ENCODE measurements around the gene SCD5. TPM values are rescaled to one million over a fixed set of nuclear protein-coding genes. Genes with fewer than 3 reads are reported as not detected.

Gene SCD5
- total RNA-seq, 1 donor from 2014 or later: 23.9 TPM

DNA sequence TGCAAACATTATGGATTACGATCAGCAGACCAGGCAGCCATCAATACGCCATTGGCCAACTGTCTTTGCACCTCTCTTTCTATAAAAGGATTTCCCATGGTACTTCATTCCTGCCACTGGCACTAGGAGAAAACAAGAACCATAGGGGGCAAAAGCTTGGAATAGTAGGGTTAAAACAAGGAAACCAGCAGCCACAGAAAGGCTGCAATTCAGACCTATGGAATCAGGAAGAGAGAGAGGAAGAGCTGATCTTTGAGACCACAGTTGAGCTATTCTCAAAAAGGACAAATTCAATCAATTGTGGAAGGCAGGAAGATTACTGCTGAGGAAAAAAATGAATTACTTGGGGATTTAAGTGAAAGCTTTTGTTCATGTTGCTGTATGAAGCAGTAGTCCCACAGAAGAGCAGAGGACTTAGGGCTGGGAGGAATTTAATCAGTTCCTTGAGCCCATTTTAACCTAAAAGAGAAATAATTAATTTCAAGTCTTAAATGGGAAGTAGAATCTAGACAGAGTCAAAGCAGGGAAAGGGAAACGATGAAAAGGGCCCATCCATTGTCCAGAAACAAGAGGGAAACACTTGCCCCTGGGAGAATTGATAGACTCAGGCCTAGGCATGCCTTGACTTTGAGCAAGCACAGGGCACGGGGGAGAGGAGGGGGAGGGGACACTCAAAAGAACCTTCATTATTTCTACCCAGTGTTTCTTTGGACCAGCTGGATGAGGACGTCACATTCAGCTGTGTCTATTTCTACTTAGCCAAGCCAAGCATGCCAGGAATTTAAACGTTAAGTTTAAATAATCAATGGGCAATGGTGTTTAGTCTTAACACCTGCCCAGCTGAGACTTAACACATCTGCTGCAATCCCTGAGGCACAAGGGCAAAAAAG is 50.7 kb downstream of the SCD5 start:
- TF ChIP-seq, protein P1, sequence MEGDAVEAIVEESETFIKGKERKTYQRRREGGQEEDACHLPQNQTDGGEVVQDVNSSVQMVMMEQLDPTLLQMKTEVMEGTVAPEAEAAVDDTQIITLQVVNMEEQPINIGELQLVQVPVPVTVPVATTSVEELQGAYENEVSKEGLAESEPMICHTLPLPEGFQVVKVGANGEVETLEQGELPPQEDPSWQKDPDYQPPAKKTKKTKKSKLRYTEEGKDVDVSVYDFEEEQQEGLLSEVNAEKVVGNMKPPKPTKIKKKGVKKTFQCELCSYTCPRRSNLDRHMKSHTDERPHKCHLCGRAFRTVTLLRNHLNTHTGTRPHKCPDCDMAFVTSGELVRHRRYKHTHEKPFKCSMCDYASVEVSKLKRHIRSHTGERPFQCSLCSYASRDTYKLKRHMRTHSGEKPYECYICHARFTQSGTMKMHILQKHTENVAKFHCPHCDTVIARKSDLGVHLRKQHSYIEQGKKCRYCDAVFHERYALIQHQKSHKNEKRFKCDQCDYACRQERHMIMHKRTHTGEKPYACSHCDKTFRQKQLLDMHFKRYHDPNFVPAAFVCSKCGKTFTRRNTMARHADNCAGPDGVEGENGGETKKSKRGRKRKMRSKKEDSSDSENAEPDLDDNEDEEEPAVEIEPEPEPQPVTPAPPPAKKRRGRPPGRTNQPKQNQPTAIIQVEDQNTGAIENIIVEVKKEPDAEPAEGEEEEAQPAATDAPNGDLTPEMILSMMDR (IDR thresholded peaks at IDR 0.05): no peak
- no peak for DNase-seq (ENCODE audit: extremely low spot score, unreplicated experiment)
- Mint-ChIP-seq H3K27ac (ENCODE audit: unreplicated experiment) (peak overlapping the region; percentile 41), H3K9me3 (ENCODE audit: unreplicated experiment) (no peaks in the 10 kb centered on the region), H3K4me3 (ENCODE audit: unreplicated experiment) (peak overlapping the region; percentile 5), H3K36me3 (ENCODE audit: unreplicated experiment) (no peaks in the 10 kb centered on the region), H3K27me3 (ENCODE audit: unreplicated experiment) (no peaks in the 10 kb centered on the region), H3K4me1 (ENCODE audit: unreplicated experiment) (peaks cover 66% of the 10 kb centered on the region)

DNA sequence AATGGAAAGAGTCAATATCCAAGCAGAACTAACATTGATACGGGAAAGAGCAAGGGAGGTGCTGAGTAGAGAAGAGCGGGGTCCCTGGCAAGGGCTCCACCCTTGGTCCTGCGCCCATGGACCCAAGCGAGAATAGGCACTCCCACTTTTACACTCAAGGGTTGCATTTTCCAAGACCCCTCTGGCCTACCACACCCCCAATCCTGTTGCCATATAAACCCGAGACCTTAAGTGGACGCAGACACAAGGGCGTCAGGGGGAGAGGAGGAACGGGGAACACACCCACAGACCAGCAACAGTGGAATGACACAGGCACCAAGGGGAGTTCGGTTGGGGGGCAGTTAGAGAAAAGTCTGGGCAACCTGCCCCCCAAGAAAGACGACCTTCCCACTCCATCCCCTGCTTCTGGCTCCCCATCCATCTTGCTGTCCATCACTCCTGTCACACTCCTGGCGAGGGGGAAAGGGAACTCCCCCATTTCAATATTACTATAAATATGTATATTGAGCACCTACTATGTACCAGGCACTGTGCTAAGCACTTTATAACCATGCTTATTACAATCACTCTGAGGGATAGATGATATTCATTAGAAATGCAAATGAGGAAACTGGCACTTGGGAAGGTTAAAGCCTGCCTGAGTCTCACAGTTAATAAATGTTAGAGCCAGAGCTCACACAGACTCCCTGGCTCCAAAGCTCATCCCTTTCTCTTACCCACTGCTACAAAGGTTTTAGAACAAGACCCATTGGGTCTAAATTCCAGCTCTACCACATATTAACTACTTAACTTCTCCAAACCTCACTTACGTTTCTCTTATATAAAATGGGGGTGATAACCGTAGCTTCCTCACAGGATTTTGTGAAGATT is 51.7 kb downstream of the SCD5 start:
- no peak for DNase-seq (ENCODE audit: extremely low spot score, unreplicated experiment)
- Mint-ChIP-seq H3K4me1 (ENCODE audit: unreplicated experiment) (peaks cover 57% of the 10 kb centered on the region), H3K9me3 (ENCODE audit: unreplicated experiment) (no peaks in the 10 kb centered on the region), H3K36me3 (ENCODE audit: unreplicated experiment) (no peaks in the 10 kb centered on the region), H3K4me3 (ENCODE audit: unreplicated experiment) (no peak overlapping the region), H3K27me3 (ENCODE audit: unreplicated experiment) (no peaks in the 10 kb centered on the region), H3K27ac (ENCODE audit: unreplicated experiment) (no peak overlapping the region)
- TF ChIP-seq, protein P1 (IDR thresholded peaks at IDR 0.05): no peak

DNA sequence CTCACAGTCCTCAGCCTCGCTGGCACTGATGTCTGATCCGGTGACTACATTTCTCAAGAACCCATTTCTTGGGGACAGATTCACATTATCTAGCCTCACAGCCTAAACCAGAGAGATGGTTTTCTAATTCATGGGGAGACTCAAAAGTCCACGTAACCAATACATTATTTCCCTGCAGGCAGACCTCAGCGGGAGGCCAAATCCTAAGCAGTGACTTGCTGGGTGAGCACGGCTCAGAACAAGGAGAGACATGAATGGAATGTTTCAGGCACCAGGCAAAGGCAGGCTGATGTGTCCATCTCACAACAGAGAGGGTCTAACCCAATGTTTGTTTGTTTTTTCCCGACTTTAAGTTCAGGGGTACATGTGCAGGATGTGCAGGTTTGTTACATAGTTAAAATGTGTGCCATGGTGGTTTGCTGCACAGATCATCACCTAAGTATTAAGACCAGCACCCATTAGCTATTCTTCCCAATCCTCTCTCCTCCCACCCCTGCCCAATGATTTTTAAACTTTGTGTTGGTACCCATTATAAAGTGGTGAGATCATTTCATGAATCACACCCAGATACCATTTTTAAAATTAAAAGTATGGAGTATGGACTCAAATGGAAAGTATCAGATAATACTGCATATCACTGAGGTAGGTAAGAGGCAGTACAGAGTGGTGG is 53.3 kb downstream of the SCD5 start:
- Mint-ChIP-seq H3K9me3 (ENCODE audit: unreplicated experiment) (no peaks in the 10 kb centered on the region), H3K4me3 (ENCODE audit: unreplicated experiment) (peak overlapping the region; percentile 14), H3K36me3 (ENCODE audit: unreplicated experiment) (peaks cover 4% of the 10 kb centered on the region), H3K27me3 (ENCODE audit: unreplicated experiment) (no peaks in the 10 kb centered on the region), H3K4me1 (ENCODE audit: unreplicated experiment) (peaks cover 41% of the 10 kb centered on the region), H3K27ac (ENCODE audit: unreplicated experiment) (peak overlapping the region; percentile 80)
- DNase-seq (ENCODE audit: extremely low spot score, unreplicated experiment): no peak
- TF ChIP-seq, protein P1 (IDR thresholded peaks at IDR 0.05): no peak

DNA sequence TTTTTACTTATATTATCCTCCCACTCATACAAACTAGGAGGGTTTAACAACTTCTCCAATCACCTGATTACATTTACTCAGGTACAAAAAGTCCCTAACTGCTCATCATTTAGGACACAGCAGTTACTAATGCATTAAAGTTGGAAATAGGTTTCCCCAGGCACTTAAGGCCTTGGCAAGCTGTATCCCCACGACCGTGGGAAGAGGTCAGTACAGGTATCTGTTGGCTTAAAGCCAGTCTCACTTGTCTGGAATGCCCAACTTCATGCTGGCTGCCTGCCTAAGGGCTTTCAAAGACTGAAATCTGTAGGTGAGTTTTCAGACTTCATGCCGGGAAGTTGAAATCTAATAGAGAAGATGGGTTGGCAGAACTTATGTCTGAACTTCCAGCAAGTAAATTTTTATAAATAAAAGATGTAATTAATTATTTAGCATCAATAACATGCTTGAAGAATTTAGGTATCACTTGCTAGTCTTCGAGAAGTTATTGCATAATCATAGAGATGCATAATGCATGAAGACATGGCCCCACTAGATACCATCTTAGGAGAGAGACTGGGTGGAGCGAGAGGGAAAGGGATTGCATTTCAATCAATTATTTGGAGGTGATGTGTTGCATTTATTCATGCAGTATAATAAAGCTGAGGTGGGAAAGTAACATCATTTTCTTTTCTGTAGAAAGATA is 54.2 kb downstream of the SCD5 start:
- Mint-ChIP-seq H3K27ac (ENCODE audit: unreplicated experiment) (peak overlapping the region; percentile 80), H3K36me3 (ENCODE audit: unreplicated experiment) (peaks cover 9% of the 10 kb centered on the region), H3K27me3 (ENCODE audit: unreplicated experiment) (no peaks in the 10 kb centered on the region), H3K4me3 (ENCODE audit: unreplicated experiment) (peak overlapping the region; percentile 3), H3K4me1 (ENCODE audit: unreplicated experiment) (peaks cover 41% of the 10 kb centered on the region), H3K9me3 (ENCODE audit: unreplicated experiment) (no peaks in the 10 kb centered on the region)
- DNase-seq (ENCODE audit: extremely low spot score, unreplicated experiment): no peak
- TF ChIP-seq, protein P1 (IDR thresholded peaks at IDR 0.05): no peak

All from osteocyte (in vitro differentiated cells).